ENCODE measurements around the gene CHST2. TPM values are rescaled to one million over a fixed set of nuclear protein-coding genes. Genes with fewer than 3 reads are reported as not detected.
A peak's percentile ranks its signal among the peaks of the same experiment; 100 is the strongest.
"Not testable (repeated sequence)": the region's sequence is repeated elsewhere in the genome, so short reads cannot be mapped to it uniquely, and the experiment has no call there.

The CHST2 gene
- 2.3 and 2.6 TPM in 2 replicates for total RNA-seq (2022)
- percentile 38 among the genes with signal in this experiment for Bru-seq, nascent RNA
- BruChase-seq, experiment 1, labeled RNA remaining after a 6-hour chase, result percentile 58 among the genes with signal in this experiment
- BruChase-seq, experiment 2, labeled RNA remaining after a 2-hour chase, result percentile 39 among the genes with signal in this experiment
- long read RNA-seq, full-length matches to known transcripts, result 1 of 2 reads
- long read RNA-seq, partial matches to known transcripts, result 0 of 2 reads
- long read RNA-seq, other reads (novel, unspliced or antisense), result 1 of 2 reads

GRCh38 chr3:143119009-143119914 is at the start of gene CHST2:
Gene CHST2 (plus strand): TSS chr3:143119771. CDS start chr3:143120817, 1,046 bp downstream.
- no TSS peak for BruUV-seq (replicated peaks)
- Mint-ChIP-seq H3K4me1 (ENCODE audit: insufficient read depth, unreplicated experiment) (no peaks in the 10 kb centered on the region), H3K27me3 (ENCODE audit: insufficient read depth, unreplicated experiment) (no peaks in the 10 kb centered on the region), H3K36me3 (ENCODE audit: insufficient read depth, unreplicated experiment) (no peaks in the 10 kb centered on the region), H3K27ac (ENCODE audit: low read depth, unreplicated experiment) (no peak within 1 kb of the TSS), H3K9me3 (ENCODE audit: unreplicated experiment) (no peaks in the 10 kb centered on the region), H3K4me3 (ENCODE audit: unreplicated experiment) (peak within 1 kb of the TSS; percentile 78)
- TF ChIP-seq CTCF (IDR thresholded peaks at IDR 0.05; ENCODE audit: unreplicated experiment), result no peak
- intact Hi-C loops (cut with micrococcal nuclease), result no loop called here
- DNase-seq (ENCODE audit: unreplicated experiment), result peak; percentile 67
- POLR2A ChIA-PET, result interaction anchor here (0.9 to 2.0 kb wide), 6 partner anchors 39 to 541 kb away, joined by 3 to 6 read pairs (median 4); no protein-coding TSS in a partner anchor
- CTCF ChIA-PET, result interaction anchor here (0.7 to 1.0 kb wide), 3 partner anchors 40 to 524 kb away, joined by 3 to 5 read pairs (median 3); no protein-coding TSS in a partner anchor

- Mint-ChIP-seq H3K9me3 (ENCODE audit: unreplicated experiment) (no peaks in the 10 kb centered on the region), H3K4me1 (ENCODE audit: insufficient read depth, unreplicated experiment) (no peaks in the 10 kb centered on the region), H3K36me3 (ENCODE audit: insufficient read depth, unreplicated experiment) (no peaks in the 10 kb centered on the region), H3K4me3 (ENCODE audit: unreplicated experiment) (no peak overlapping the region), H3K27ac (ENCODE audit: low read depth, unreplicated experiment) (no peak overlapping the region), H3K27me3 (ENCODE audit: insufficient read depth, unreplicated experiment) (no peaks in the 10 kb centered on the region)
- CTCF ChIA-PET, result interaction anchor here (0.6 to 2.4 kb wide), 16 partner anchors 12 to 1167 kb away, joined by 3 to 30 read pairs (median 3); no protein-coding TSS in a partner anchor
- POLR2A ChIA-PET, result interaction anchor here (0.5 to 1.5 kb wide), 7 partner anchors 11 to 603 kb away, joined by 3 to 8 read pairs (median 3); no protein-coding TSS in a partner anchor
- intact Hi-C loops (cut with micrococcal nuclease), result loop anchor here (2.0 kb wide), 1 partner anchor 574 kb away; no protein-coding TSS in a partner anchor
- no TSS peak for BruUV-seq (replicated peaks)
- DNase-seq (ENCODE audit: unreplicated experiment), result no peak
- TF ChIP-seq CTCF (IDR thresholded peaks at IDR 0.05; ENCODE audit: unreplicated experiment), result no peak
Observed at GRCh38 chr3:143070977-143071551, 48.5 kb upstream of the CHST2 start.

DNA sequence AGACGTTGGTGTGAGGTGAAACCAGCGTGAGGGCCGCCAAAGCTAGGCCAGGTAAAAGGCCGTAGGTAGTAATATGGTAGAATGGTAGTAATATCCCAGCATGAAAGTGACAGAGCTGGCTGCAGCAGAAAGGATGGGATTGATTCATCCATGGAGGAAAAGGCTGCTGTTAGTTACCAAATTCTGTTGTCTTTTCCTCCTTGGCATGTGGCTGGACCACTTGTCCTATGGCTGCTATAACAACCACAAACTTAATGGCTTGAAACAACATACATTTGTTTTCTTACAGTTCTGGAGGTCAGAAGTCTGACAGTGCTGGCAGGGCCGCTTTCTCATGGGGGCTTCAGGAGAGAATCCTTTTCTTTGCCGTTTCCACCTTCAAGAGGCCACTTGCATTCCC is 47.8 kb upstream of the CHST2 start:
- Mint-ChIP-seq H3K4me3 (ENCODE audit: unreplicated experiment) (no peak overlapping the region), H3K27me3 (ENCODE audit: insufficient read depth, unreplicated experiment) (no peaks in the 10 kb centered on the region), H3K4me1 (ENCODE audit: insufficient read depth, unreplicated experiment) (no peaks in the 10 kb centered on the region), H3K27ac (ENCODE audit: low read depth, unreplicated experiment) (no peak overlapping the region), H3K9me3 (ENCODE audit: unreplicated experiment) (no peaks in the 10 kb centered on the region), H3K36me3 (ENCODE audit: insufficient read depth, unreplicated experiment) (no peaks in the 10 kb centered on the region)
- DNase-seq (ENCODE audit: unreplicated experiment), result no peak
- intact Hi-C loops (cut with micrococcal nuclease), result loop anchor here (2.0 kb wide), 1 partner anchor 573 kb away; no protein-coding TSS in a partner anchor
- TF ChIP-seq CTCF (IDR thresholded peaks at IDR 0.05; ENCODE audit: unreplicated experiment), result no peak
- BruUV-seq (replicated peaks), result no TSS peak
- CTCF ChIA-PET, result interaction anchor here (0.6 to 2.4 kb wide), 11 partner anchors 13 to 782 kb away, joined by 3 to 30 read pairs (median 3); no protein-coding TSS in a partner anchor
- POLR2A ChIA-PET, result interaction anchor here (0.5 to 1.5 kb wide), 6 partner anchors 12 to 602 kb away, joined by 3 to 8 read pairs (median 4); no protein-coding TSS in a partner anchor

GRCh38 chr3:143072298-143073020 is 47.1 kb upstream of the CHST2 start:
- POLR2A ChIA-PET, result interaction anchor here (0.6 to 1.1 kb wide), 2 partner anchors 441 to 570 kb away, joined by 3 to 4 read pairs; no protein-coding TSS in a partner anchor
- not testable (repeated sequence) for DNase-seq (ENCODE audit: unreplicated experiment)

DNA sequence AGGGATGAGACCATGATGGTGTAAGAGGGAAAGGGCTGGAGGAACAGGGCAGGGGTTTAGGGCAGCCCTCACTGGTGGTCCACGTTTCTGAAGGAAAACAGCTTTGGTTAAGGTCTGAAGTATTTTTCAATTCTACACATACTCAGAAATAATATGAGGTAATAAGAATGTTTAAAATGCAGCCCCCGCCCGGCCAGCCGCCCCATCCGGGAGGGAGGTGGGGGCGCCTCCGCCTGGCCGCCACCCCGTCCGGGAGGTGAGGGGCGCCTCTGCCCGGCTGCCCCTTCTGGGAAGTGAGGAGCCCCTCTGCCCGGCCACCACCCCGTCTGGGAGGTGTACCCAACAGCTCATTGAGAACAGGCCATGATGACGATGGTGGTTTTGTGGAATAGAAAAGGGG is 46.0 kb upstream of the CHST2 start:
- H3K9me3 Mint-ChIP-seq (ENCODE audit: unreplicated experiment); CTCF ChIA-PET; H3K36me3 Mint-ChIP-seq (ENCODE audit: insufficient read depth, unreplicated experiment); H3K27me3 Mint-ChIP-seq (ENCODE audit: insufficient read depth, unreplicated experiment); H3K4me1 Mint-ChIP-seq (ENCODE audit: insufficient read depth, unreplicated experiment); DNase-seq (ENCODE audit: unreplicated experiment); BruUV-seq (replicated peaks); H3K4me3 Mint-ChIP-seq (ENCODE audit: unreplicated experiment); POLR2A ChIA-PET; intact Hi-C loops (cut with micrococcal nuclease); H3K27ac Mint-ChIP-seq (ENCODE audit: low read depth, unreplicated experiment): not testable (repeated sequence)

More at GRCh38 chr3:143072298-143073020, 47.1 kb upstream of the CHST2 start:
- H3K4me3 Mint-ChIP-seq (ENCODE audit: unreplicated experiment); H3K36me3 Mint-ChIP-seq (ENCODE audit: insufficient read depth, unreplicated experiment); BruUV-seq (replicated peaks); H3K27ac Mint-ChIP-seq (ENCODE audit: low read depth, unreplicated experiment); H3K27me3 Mint-ChIP-seq (ENCODE audit: insufficient read depth, unreplicated experiment); H3K9me3 Mint-ChIP-seq (ENCODE audit: unreplicated experiment); intact Hi-C loops (cut with micrococcal nuclease); H3K4me1 Mint-ChIP-seq (ENCODE audit: insufficient read depth, unreplicated experiment): not testable (repeated sequence)
- CTCF ChIA-PET, result interaction anchor here (0.7 to 2.4 kb wide), 4 partner anchors 12 to 601 kb away, joined by 3 to 30 read pairs (median 5); no protein-coding TSS in a partner anchor

DNA sequence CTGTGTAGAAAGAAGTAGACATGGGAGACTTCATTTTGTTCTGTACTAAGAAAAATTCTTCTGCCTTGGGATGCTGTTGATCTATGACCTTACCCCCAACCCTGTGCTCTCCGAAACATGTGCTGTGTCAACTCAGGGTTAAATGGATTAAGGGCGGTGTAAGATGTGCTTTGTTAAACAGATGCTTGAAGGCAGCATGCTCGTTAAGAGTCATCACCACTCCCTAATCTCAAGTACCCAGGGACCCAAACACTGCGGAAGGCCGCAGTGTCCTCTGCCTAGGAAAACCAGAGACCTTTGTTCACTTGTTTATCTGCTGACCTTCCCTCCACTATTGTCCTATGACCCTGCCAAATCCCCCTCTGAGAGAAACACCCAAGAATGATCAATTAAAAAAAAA is 45.6 kb upstream of the CHST2 start:
- POLR2A ChIA-PET; H3K27ac Mint-ChIP-seq (ENCODE audit: low read depth, unreplicated experiment); H3K4me3 Mint-ChIP-seq (ENCODE audit: unreplicated experiment); CTCF ChIA-PET; BruUV-seq (replicated peaks); H3K36me3 Mint-ChIP-seq (ENCODE audit: insufficient read depth, unreplicated experiment); H3K27me3 Mint-ChIP-seq (ENCODE audit: insufficient read depth, unreplicated experiment); DNase-seq (ENCODE audit: unreplicated experiment); H3K9me3 Mint-ChIP-seq (ENCODE audit: unreplicated experiment); H3K4me1 Mint-ChIP-seq (ENCODE audit: insufficient read depth, unreplicated experiment); intact Hi-C loops (cut with micrococcal nuclease): not testable (repeated sequence)
